ENCODE results near the gene SLC9A9.
"Not testable (repeated sequence)": the region's sequence is repeated elsewhere in the genome, so short reads cannot be mapped to it uniquely, and the experiment has no call there.

Gene SLC9A9

GRCh38 chr3:143535994-143536784 is 312.1 kb downstream of the SLC9A9 start:
- DNase-seq: no peak

- DNase-seq: no peak
Measured at GRCh38 chr3:143533391-143533790, 314.9 kb downstream of the SLC9A9 start.

- no peak for DNase-seq
Measured at GRCh38 chr3:143532091-143532490, 316.2 kb downstream of the SLC9A9 start.

GRCh38 chr3:143531101-143531500 is 317.2 kb downstream of the SLC9A9 start:
- DNase-seq: no peak

DNA sequence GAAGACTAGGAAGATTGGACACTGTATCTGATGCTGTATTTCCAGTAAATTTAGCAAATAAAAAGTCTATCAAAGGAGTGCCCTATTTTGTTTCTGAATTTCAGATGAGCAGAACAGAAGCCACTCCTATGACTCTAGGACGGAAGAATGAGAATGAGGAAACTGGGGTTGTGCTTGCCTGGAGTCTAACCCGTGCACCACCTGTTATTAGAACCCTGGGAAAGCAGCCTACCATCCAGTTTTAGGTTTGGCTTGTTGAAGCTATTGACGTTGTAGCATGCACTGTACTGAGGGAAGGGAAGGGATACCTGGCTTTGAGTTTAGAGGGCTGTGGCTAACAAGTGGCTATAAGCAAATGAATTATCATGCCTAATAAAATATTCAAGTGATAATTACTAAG is 318.5 kb downstream of the SLC9A9 start:
- DNase-seq: no peak

- DNase-seq: peak; percentile 1
Measured at GRCh38 chr3:143529018-143529478, 319.2 kb downstream of the SLC9A9 start.

GRCh38 chr3:143526011-143526545 is 322.2 kb downstream of the SLC9A9 start:
- no peak for DNase-seq

- no peak for DNase-seq
Measured at GRCh38 chr3:143525408-143525807, 322.9 kb downstream of the SLC9A9 start.

DNA sequence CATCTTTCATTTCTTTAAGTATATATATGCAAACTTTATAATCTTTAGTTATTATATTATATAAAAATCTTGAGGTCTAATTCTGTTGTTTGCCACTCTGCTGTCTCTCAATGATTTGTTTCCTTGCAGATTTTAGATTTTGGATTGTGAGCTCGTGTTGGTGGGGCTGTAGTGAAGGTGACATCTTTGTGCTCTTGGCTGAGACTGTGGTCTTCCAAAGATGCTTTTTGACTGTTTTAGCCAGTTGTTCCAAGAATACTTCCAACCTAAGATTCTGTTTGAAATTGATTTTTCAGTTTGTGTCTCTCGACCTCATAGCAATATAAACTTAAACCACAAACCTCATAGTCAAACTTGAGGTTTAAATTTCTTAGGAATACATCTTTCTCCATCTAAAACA is 326.5 kb downstream of the SLC9A9 start:
- DNase-seq: no peak

DNA sequence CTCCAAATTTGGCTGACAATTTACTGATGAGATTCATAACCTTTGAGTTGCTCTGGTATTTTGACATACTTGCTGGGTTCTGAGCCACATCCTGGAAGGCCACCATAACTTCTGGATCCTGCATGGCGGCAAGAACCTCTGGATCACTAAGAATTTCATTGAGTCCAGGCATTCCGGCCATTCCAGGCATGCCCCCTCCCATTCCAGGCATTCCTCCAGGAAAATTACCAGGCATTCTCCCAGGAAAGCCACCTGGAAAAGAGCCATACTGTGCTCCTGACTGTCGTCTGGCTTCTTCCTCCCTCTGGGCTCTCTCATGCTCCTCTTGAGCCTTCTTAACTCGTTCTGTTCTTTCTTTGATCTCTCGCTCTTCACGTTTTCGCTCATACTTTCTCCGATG is 331.1 kb downstream of the SLC9A9 start:
- DNase-seq: not testable (repeated sequence)

DNA sequence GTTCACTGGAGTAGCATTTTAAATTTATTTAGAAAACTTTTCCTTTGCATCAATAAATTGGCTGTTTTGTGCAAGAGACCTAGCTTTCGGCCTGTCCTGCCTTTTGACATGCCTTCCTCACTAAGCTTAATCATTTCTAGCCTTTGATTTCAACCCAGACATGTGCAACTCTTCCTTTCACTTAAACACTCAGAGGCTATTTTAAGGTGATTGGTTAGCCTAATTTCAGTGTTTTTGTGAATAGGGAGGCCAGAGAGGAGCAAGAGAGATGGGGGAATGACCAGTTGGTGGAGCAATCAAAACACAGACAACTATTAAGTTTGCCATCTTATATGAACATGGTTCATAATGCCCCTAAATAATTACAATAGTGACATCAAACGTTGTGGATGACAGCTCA is 333.4 kb downstream of the SLC9A9 start:
- no peak for DNase-seq

DNA sequence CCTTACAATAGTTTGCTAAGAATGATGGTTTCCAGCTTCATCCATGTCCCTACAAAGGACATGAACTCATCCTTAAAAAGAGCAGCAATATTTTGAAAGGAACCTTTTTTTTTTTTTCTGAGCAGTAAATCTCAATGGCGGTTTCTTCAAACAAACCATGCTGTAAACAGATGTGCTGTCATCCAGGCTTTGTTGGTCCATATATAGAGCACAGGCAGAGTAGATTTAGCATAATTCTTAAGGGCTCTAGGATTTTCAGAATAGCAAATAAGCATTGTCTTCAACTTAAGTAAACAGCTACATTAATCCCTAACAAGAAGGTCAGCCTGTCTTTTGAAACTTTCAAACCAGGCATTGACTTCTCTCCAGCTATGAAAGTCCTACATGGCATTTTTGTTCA is 334.2 kb downstream of the SLC9A9 start:
- no peak for DNase-seq

DNA sequence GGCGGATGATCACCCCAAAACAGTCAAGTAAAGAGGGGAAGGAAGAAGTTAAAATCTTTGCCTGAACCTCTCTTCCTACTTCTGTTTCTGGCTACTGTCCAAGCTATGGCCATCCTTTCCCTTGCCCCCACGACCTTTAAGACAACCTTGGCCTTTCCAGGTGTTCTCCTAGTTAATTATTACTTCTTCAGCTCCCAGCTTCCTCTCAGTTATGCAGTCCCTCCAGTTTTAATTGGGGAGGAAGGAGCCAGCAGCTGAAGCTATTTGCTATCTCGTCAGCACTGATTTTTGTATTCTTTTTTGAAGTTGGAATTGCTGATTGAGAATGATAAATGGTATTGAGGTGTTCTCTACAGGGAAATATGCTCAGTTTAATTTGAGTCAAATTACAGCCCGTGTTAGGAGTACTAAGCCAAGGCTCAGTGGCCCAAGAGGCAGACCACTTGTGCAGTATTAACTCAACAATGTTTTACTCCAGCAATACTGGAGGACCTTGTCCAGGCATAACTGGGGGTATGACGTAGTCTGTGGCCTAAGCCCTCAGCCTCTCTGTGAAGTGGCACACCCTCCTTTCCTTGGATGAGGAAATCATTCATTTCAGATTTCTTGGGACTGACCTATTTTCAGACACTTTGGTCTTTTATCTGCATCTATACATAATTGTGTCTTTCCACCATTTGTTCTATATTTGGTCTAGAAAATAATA is 336.9 kb downstream of the SLC9A9 start:
- DNase-seq: no peak

- DNase-seq: no peak
Measured at GRCh38 chr3:143510601-143511000, 337.7 kb downstream of the SLC9A9 start.

DNA sequence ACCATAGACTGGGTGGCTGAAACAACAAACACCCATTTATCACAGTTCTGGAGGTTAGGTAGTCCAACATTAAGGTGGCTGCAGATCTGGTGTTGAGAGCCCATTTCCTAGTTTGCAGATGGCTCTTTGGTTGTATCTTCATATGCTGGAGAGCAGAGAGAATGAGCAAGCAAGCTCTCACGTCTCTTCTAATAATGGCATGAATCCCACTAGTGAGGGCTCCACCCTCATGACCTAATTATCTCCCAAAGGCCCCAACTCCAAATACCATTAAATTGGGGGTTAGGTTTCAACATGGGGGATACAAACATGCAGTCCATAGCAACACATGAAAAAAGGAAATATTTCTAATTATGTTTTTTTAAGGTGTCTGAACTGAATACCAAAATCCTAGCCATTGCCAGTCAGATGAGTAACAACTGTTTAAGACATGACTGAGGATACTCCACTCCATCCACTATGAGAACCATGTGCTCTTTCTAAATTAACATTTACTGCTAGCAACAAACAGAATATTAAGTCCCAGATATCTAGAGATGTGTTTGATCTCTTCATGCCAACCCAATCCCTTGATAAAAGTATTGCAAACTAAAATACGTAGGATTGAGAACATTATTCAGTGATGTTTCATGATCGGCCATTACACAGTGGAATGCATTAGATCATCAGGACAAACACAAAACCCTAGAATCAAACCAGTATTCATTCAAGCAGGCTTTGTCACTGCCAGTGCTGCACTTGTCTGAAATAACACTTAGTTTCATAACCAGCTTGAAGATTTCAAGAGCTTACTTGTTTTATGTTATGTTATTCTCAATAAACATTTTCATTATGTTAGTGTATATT is 340.3 kb downstream of the SLC9A9 start:
- DNase-seq: no peak

GRCh38 chr3:143506190-143506589 is 342.1 kb downstream of the SLC9A9 start:
- DNase-seq: no peak

DNA sequence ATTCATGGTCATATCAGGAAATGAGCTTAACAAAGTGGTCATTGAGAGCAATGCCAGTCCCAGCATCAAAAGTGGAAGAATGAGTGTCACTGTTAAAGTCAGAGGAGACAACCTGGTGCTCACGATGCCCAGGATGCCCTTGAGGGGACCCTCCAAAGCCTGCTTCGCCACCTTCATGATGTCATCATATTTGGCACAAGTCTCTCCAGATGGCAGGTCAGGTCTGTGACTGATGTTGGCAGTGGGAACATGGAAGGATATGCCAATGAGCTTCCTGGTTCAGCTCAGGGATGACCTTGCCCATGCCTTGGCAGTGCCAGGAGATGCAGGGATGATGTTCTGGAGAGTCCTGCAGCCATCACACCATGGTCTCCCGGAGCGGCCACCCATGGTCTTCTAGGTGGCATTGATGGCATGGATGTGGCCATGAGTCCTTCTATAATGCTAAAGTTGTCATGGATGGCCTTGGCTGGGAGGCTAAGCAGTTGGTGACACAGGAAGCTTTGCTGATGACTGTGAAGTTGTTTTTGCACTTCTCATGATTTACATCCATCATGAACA is 344.9 kb downstream of the SLC9A9 start:
- DNase-seq: no peak

- no peak for DNase-seq
Measured at GRCh38 chr3:143502081-143502480, 346.2 kb downstream of the SLC9A9 start.

DNA sequence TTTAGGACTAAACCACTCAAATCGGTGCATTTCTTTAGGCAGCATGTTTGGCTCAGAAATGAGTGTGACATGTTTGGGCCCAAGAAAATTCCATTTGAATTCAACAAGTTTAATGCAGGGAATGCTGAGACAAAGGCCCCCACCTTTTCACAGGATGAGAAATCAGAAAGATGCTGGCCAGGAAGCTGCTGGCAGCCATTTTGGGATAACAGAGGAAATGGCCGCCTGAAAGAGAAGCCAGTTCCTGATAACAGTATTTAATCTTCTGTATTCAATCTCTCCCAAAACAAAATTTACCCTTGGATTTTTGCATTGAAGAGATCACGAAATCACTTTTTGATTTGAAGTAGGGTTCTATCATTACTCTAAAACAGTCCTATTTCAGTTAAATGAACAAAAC is 350.9 kb downstream of the SLC9A9 start:
- no peak for DNase-seq

- no peak for DNase-seq
Measured at GRCh38 chr3:143496191-143496590, 352.1 kb downstream of the SLC9A9 start.

DNA sequence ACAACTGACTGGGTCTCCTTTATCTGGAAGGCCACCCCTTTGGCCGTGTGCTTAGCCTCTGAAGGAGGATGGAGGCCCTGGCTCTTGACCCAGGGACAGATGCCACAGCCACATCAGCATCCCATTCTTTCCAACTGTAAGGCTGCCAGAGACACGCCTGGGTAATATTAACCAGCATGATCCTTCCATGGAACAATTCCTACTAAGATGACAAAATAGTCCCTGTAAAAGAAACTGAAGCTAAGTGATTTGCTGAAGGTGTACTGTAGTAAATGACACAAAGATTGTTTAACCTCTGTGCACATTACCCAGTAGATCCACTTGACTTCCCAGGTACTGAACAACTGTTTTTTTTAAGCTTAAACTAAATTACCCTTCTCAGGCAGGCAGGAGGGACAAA is 352.7 kb downstream of the SLC9A9 start:
- DNase-seq: no peak

DNA sequence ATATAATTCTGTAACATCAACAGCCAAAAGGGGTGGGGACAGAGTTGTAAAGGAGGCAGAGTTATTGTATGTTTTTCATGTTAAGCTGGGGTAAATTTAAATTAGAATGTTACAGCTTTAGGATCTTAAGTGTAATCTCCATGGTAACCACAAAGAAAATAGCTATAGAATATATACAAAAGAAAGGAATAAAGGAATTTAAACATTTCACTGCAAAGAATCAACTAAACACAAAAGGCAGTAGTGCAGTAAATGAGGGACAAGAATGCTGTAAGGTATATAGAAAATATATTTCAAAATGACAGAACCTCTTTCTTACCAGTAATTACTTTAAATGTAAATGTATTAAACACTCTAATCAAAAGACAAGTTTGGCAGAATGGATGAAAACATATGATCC is 361.7 kb downstream of the SLC9A9 start:
- no peak for DNase-seq

Data from stimulated activated CD4-positive, alpha-beta T cell treated with anti-CD3 and anti-CD28 coated beads, Interleukin-12 subunit alpha, Interleukin-12 subunit beta, amount 100 ng/mL, for 4 hours (primary cell).